Endothelial cell of umbilical vein (primary cell): ENCODE measurements around the gene RWDD1. TPM values are rescaled to one million over a fixed set of nuclear protein-coding genes. Genes with fewer than 3 reads are reported as not detected.
A peak's percentile ranks its signal among the peaks of the same experiment; 100 is the strongest.

Experiments used
- BruUV-seq: library from RNA; stranded (reverse); fragments of 400-500 nt; replicated peaks from 2 replicates; lab custom pipeline; 2021; lab: Mats Ljungman, UMichigan
- CTCF ChIA-PET: fragments of 300-600, 350-600 bp; sonication (Branson Sonifier 250); formaldehyde crosslinking; loops from one replicate; lab custom pipeline; 2021; ENCODE audit warnings: antibody characterized with exemption, inconsistent platforms; lab: Charles Lee
- POLR2A ChIA-PET: fragments of 300-600, 350-600 bp; sonication (Branson Sonifier 250); formaldehyde crosslinking; loops from one replicate; lab custom pipeline; 2021; ENCODE audit warnings: antibody characterized with exemption, inconsistent platforms; lab: Charles Lee
- DNase-seq: peaks from one replicate; pipeline ENCODE4 v3.0.0-alpha.2; 2011; ENCODE audit warnings: low read depth, low spot score
- FAIRE-seq: peaks from 2 replicates; lab custom pipeline; 2011; peaks lifted over from hg19 to GRCh38; lab: Jason Lieb, UNC
- H2AFZ ChIP-seq: 2 replicates; pipeline ENCODE4 v1.6.0; 2012; ENCODE audit warnings: low read depth, low read length, control low read depth, inconsistent platforms
- H3K27ac ChIP-seq: 2 replicates; pipeline ENCODE4 v1.5.1; 2011; ENCODE audit warnings: low read depth, mild to moderate bottlenecking, control low read depth, low read length, moderate library complexity; ENCODE audit not compliant: insufficient read depth
- H3K27me3 ChIP-seq, 2 experiments: 2 replicates each; pipeline versions ENCODE4 v1.6.0 to v1.6.1; 2011; ENCODE audit warnings: low read length in 2 of 2, mixed read lengths in 1 of 2; ENCODE audit not compliant: control insufficient read depth in 2 of 2, insufficient read depth in 2 of 2
- H3K36me3 ChIP-seq, 2 experiments: 2 replicates in 1 of 2; 3 replicates in 1 of 2; pipeline ENCODE4 v1.5.1; 2011; ENCODE audit warnings: low read length in 2 of 2, mild to moderate bottlenecking in 1 of 2, moderate library complexity in 1 of 2; ENCODE audit not compliant: control insufficient read depth in 2 of 2, insufficient read depth in 2 of 2; ENCODE audit errors: extremely low read depth in 1 of 2
- H3K4me1 ChIP-seq: 3 replicates; pipeline ENCODE4 v1.5.1; 2011; ENCODE audit warnings: mild to moderate bottlenecking, low read length; ENCODE audit not compliant: control insufficient read depth, insufficient read depth; ENCODE audit errors: extremely low read depth
- H3K4me2 ChIP-seq: 2 replicates; pipeline ENCODE4 v1.6.1; 2011; ENCODE audit warnings: low read length, control low read depth, mixed read lengths; ENCODE audit not compliant: insufficient read depth
- H3K4me3 ChIP-seq, 3 experiments: fragments of 200-600 bp in 1 of 3; sonication (generic), shearing (Covaris generic) in 1 of 3; replicated peaks in 1 of 3; 2 replicates each; pipeline ENCODE4 v1.5.1; 2011 to 2016; ENCODE audit warnings: control low read depth in 3 of 3, low read length in 3 of 3, mild to moderate bottlenecking in 2 of 3, inconsistent platforms in 1 of 3, low read depth in 1 of 3, moderate library complexity in 1 of 3; ENCODE audit not compliant: insufficient read depth in 1 of 3
- H3K79me2 ChIP-seq: 2 replicates; pipeline ENCODE4 v1.6.0; 2012; ENCODE audit warnings: low read length, inconsistent platforms; ENCODE audit not compliant: control insufficient read depth, insufficient read depth
- H3K9ac ChIP-seq: replicated peaks from 2 replicates; pipeline ENCODE3; 2011; ENCODE audit warnings: low read length, control low read depth; ENCODE audit not compliant: insufficient read depth; ENCODE audit errors: extremely low read depth
- H3K9me1 ChIP-seq: replicated peaks from 3 replicates; pipeline ENCODE4 v1.6.0; 2011; ENCODE audit warnings: mild to moderate bottlenecking, low read length; ENCODE audit not compliant: control insufficient read depth, insufficient read depth; ENCODE audit errors: extremely low read depth
- H3K9me3 ChIP-seq: replicated peaks from 2 replicates; pipeline ENCODE4 v1.5.1; 2012; ENCODE audit warnings: low read length, inconsistent platforms; ENCODE audit not compliant: control insufficient read depth, insufficient read depth
- H4K20me1 ChIP-seq: replicated peaks from 2 replicates; pipeline ENCODE3; 2011; ENCODE audit warnings: mild to moderate bottlenecking, low read length; ENCODE audit not compliant: control insufficient read depth, insufficient read depth; ENCODE audit errors: extremely low read depth
- CTCF ChIP-seq, 2 donors: IDR thresholded peaks; 1 replicate in 1 of 2; 2 replicates in 1 of 2; pipeline ENCODE4 v1.5.1; 2011; ENCODE audit warnings: low read length in 2 of 2, mild to moderate bottlenecking in 2 of 2, moderate library complexity in 2 of 2, control low read depth in 1 of 2, inconsistent platforms in 1 of 2, low read depth in 1 of 2; ENCODE audit not compliant: insufficient read depth in 1 of 2; ENCODE audit errors: extremely low read depth in 1 of 2
- EZH2 ChIP-seq: IDR thresholded peaks from 2 replicates; pipeline ENCODE4 v1.6.1; 2012; ENCODE audit warnings: borderline replicate concordance, low read depth, mild to moderate bottlenecking, moderate library complexity, low read length, inconsistent platforms; ENCODE audit not compliant: severe bottlenecking
- FOS ChIP-seq: IDR thresholded peaks from 2 replicates; pipeline ENCODE4 v1.6.1; 2011; ENCODE audit warnings: mild to moderate bottlenecking, low read length, moderate library complexity, borderline replicate concordance; ENCODE audit not compliant: insufficient read depth
- GATA2 ChIP-seq: IDR thresholded peaks from 2 replicates; pipeline ENCODE4 v1.7.0; 2011; ENCODE audit warnings: low read depth, mild to moderate bottlenecking, moderate library complexity, mixed read lengths, low read length; ENCODE audit not compliant: insufficient read length, insufficient read depth
- MYC ChIP-seq: IDR thresholded peaks from one replicate; pipeline ENCODE4 v1.6.1; 2011; ENCODE audit warnings: mild to moderate bottlenecking, low read depth, low read length
- POLR2AphosphoS5 ChIP-seq: IDR thresholded peaks from 2 replicates; pipeline ENCODE4 v1.6.1; 2012; ENCODE audit warnings: low read depth, mild to moderate bottlenecking, control low read depth, low read length, moderate library complexity; ENCODE audit not compliant: insufficient read depth
- dilution Hi-C: fragments of 300-500 bp; cut with MboI; formaldehyde crosslinking; loops from one replicate; pipeline ENCODE4 v1.15.0; 2019; ENCODE audit warnings: low sequenced_read_pairs; ENCODE audit not compliant: extremely low pct_ligation_motif_present
- intact Hi-C: fragments of 100-400 bp; cut with micrococcal nuclease; formaldehyde crosslinking; loops from one replicate; pipeline ENCODE4 v1.10.0; 2022
- polyA plus RNA-seq, 4 experiments: library from polyadenylated mRNA; depleted of rRNA in 3 of 4; stranded (reverse) in 3 of 4; unstranded in 1 of 4; fragments of >200 nt; gene quantifications; 2 replicates each; pipeline versions ENCODE4 v1.2.1 to v1.2.3, GENCODE V29; 2011 to 2012; ENCODE audit warnings: missing spikeins in 1 of 4
- total RNA-seq: library from RNA; stranded (reverse); gene quantifications from 2 replicates; pipeline ENCODE4 v1.2.3, GENCODE V29; 2021

The RWDD1 gene
- total and polyA plus RNA-seq, 2 donors (not counting 3 experiments of a cell fraction or from before 2014, with no cell fraction given) = 18.7 to 37.9 TPM

DNA sequence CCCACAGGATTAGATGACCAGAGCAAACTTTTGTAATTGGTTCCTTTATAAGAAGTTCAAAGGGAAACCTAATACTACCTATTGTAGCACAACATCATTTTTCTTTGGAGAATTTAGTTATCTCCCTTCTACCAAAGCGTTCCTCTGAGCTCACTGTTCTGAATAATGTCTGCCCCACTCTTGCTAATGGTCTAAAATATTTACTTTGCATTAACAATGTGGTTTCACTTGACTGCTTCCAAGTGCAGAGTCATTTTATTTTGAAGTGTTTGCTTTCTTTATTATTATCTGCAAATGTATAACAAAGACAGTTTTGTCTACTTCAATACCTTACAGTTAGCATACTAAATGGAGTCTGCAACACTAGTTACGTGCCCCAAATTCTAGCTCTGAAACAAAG, 40.9 kb upstream of the RWDD1 start:
- CTCF ChIA-PET = interaction anchor here (1.2 to 1.6 kb wide), 4 partner anchors 19 to 312 kb away, joined by 5 to 16 read pairs (median 14); partner anchors contain the start of gene CALHM5
- no peak overlapping the region for H3K27ac ChIP-seq
- intact Hi-C loops = no loop called here
- peaks cover 16% of the 10 kb centered on the region for H3K4me1 ChIP-seq
- DNase-seq = no peak
- no TSS peak for BruUV-seq
- H3K4me3 ChIP-seq = no peak overlapping the region
- POLR2A ChIA-PET = interaction anchor here (0.7 kb wide), 1 partner anchor 240 kb away, joined by 3 read pairs; no protein-coding TSS in a partner anchor
- no peaks in the 10 kb centered on the region for H3K36me3 ChIP-seq
- no peak overlapping the region for H3K4me2 ChIP-seq
- H3K79me2 ChIP-seq = no peaks in the 10 kb centered on the region
- H3K9ac ChIP-seq = no peak overlapping the region
- H3K9me1 ChIP-seq = no peaks in the 10 kb centered on the region
- H2AFZ ChIP-seq = no peak overlapping the region
- TF ChIP-seq POLR2AphosphoS5 (no peak), FOS (no peak), MYC (no peak), GATA2 (no peak)
- no peaks in the 10 kb centered on the region for H3K9me3 ChIP-seq
- no peak for FAIRE-seq
- dilution Hi-C loops = no loop called here
- peaks cover 0 to 2% of the 10 kb centered on the region in 2 experiments for H3K27me3 ChIP-seq
- H4K20me1 ChIP-seq = no peaks in the 10 kb centered on the region

DNA sequence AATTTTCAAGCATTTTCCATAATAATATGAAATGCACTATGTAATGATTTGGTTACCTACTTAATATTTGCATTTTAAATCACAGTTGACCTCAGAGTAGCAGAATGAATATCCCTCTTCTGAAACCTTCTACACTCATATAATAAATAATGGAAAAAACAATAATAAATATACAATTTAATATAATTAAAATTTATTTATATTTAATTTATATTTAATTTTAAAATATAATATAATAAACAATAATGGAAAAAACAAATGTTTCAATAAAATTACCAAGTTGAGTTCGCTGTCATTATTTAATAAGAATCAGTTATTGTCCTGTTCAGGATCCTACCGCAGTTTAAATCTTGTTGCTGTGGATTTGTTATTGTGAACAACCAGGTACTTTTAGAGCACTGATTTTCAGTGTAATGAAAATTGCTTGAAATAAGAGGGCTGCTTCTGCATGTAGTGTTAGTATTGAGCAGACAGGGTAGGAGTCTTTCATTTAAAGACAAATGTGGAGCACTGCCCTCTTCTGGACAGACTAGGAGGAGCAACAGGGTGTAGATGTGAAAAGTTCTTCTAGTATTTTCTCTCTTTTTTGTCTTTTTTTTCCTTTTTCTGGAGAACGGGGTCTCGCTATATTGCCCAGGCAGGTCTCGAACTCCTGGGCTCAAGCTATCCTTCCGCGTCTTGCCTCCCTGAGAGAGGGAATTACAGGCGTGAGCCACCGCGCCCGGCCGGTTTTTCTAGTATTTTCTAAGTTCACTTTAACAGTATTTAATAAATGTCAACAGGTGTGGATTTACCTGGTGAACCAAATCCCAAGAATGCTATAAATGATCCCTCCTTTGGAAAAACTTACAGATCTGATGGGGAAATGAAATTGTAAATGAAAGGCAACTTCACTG, 39.4 kb upstream of the RWDD1 start:
- Histone ChIP-seq H3K36me3 (no peaks in the 10 kb centered on the region), H3K27me3 (peaks cover 0 to 2% of the 10 kb centered on the region in 2 experiments), H4K20me1 (no peaks in the 10 kb centered on the region), H3K9me3 (no peaks in the 10 kb centered on the region), H3K9ac (no peak overlapping the region), H3K27ac (no peak overlapping the region), H3K4me1 (peaks cover 16% of the 10 kb centered on the region), H3K79me2 (no peaks in the 10 kb centered on the region), H3K4me3 (no peak overlapping the region), H3K4me2 (no peak overlapping the region), H3K9me1 (no peaks in the 10 kb centered on the region), H2AFZ (no peak overlapping the region)
- intact Hi-C loops (loop anchor here (1.0 to 2.0 kb wide), 6 partner anchors 21 to 314 kb away; partner anchors contain the start of genes CALHM5 and DSE), dilution Hi-C loops (no loop called here)
- FAIRE-seq (peak; percentile 58), DNase-seq (peak; percentile 86)
- TF ChIP-seq EZH2 (no peak), CTCF (IDR thresholded peaks at IDR 0.05; ENCODE audit: extremely low read depth in 1 of 2, insufficient read depth in 1 of 2, low read depth in 1 of 2, low read length in 2 of 2) (peak; percentile 59 to 74), POLR2AphosphoS5 (no peak)
- CTCF ChIA-PET = interaction anchor here (3.6 to 4.5 kb wide), 5 partner anchors 19 to 314 kb away, joined by 26 to 103 read pairs (median 72); partner anchors contain the start of gene CALHM5
- no TSS peak for BruUV-seq
- POLR2A ChIA-PET = no interaction called here
